Measurements from ENCODE around the gene GARIN5B. TPM values are rescaled to one million over a fixed set of nuclear protein-coding genes. Genes with fewer than 3 reads are reported as not detected.

GARIN5B gene
- polyA plus RNA-seq, 2 of the 4 experiments (the other 2 are of a cell fraction): 0.05 TPM; not detected in 1

DNA sequence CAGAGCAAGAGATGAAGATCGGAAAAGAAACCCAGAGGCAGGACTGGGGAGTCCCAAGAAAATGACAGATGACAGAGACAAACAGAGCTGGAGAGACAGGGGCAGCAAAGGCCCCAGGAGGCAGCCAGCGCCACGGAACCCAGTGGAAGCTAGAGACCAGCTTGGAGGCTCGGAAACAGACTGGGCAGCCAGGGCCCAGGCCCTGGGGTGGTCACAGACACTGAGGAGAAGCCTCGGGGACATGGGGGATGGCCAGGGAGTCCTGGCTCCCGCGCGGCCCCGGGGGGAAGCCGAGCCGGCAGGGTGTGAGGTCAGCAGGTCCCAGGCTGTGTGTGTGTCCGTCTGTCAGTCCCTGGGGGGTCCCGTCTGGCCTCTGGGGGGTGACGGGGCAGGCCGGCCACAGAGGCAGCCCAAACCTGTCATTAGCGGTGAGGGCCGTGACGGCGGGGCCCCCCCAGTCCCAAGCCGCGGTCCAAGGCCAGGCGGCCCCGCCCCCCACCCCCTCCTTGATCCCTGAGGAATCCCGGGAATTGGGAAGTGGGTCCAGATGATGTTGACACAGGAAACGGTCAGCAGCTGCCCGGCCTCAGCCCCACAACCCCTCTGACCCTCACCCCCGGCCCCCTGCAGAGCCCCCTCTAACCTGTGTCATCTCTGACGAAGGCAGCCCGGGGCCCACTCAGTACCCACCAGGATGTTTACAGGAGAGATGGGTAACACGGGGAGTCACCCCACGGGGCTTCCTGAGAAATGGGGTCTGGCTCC, 11.1 kb upstream of the GARIN5B start (continued):
- TF ChIP-seq, protein P1, sequence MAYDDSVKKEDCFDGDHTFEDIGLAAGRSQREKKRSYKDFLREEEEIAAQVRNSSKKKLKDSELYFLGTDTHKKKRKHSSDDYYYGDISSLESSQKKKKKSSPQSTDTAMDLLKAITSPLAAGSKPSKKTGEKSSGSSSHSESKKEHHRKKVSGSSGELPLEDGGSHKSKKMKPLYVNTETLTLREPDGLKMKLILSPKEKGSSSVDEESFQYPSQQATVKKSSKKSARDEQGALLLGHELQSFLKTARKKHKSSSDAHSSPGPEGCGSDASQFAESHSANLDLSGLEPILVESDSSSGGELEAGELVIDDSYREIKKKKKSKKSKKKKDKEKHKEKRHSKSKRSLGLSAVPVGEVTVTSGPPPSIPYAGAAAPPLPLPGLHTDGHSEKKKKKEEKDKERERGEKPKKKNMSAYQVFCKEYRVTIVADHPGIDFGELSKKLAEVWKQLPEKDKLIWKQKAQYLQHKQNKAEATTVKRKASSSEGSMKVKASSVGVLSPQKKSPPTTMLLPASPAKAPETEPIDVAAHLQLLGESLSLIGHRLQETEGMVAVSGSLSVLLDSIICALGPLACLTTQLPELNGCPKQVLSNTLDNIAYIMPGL (CRISPR knock-in tag; IDR thresholded peaks at IDR 0.05; ENCODE audit: borderline replicate concordance): no peak
- no peak for TF ChIP-seq MAZ (IDR thresholded peaks at IDR 0.05; ENCODE audit: borderline replicate concordance, low read depth, low read length)
- peak; percentile 65; the same call in 1 of the 2 replicates for TF ChIP-seq FOSL2 (IDR thresholded peaks at IDR 0.05)
- peak; percentile 35; the same call in 1 of the 2 replicates for TF ChIP-seq FOSL2 (CRISPR knock-in tag; IDR thresholded peaks at IDR 0.05)
- peak; percentile 89; the same call in 1 of the 2 replicates for TF ChIP-seq TFCP2L1 (CRISPR knock-in tag; IDR thresholded peaks at IDR 0.05)
- TF ChIP-seq, protein P2, sequence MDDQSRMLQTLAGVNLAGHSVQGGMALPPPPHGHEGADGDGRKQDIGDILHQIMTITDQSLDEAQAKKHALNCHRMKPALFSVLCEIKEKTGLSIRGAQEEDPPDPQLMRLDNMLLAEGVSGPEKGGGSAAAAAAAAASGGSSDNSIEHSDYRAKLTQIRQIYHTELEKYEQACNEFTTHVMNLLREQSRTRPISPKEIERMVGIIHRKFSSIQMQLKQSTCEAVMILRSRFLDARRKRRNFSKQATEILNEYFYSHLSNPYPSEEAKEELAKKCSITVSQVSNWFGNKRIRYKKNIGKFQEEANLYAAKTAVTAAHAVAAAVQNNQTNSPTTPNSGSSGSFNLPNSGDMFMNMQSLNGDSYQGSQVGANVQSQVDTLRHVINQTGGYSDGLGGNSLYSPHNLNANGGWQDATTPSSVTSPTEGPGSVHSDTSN (IDR thresholded peaks at IDR 0.05): peak; percentile 81
- TF ChIP-seq KDM5A (IDR thresholded peaks at IDR 0.05): no peak
- no peak for TF ChIP-seq BHLHE40 (IDR thresholded peaks at IDR 0.05; ENCODE audit: low read depth, low read length)
- no peak; the same call in 1 of the 2 replicates for TF ChIP-seq HOXB13 (CRISPR knock-in tag; IDR thresholded peaks at IDR 0.05; ENCODE audit: low read depth)
- TF ChIP-seq CHD2 (IDR thresholded peaks at IDR 0.05; ENCODE audit: low read length, partially characterized antibody): no peak
- no peak for TF ChIP-seq ZC3H11A (IDR thresholded peaks at IDR 0.05)
- TF ChIP-seq, protein P3, sequence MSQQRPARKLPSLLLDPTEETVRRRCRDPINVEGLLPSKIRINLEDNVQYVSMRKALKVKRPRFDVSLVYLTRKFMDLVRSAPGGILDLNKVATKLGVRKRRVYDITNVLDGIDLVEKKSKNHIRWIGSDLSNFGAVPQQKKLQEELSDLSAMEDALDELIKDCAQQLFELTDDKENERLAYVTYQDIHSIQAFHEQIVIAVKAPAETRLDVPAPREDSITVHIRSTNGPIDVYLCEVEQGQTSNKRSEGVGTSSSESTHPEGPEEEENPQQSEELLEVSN (IDR thresholded peaks at IDR 0.05; ENCODE audit: borderline replicate concordance, low read depth): no peak
- no peak for TF ChIP-seq ZFP36 (IDR thresholded peaks at IDR 0.05; ENCODE audit: borderline replicate concordance, partially characterized antibody)
- TF ChIP-seq MAFK (IDR thresholded peaks at IDR 0.05; ENCODE audit: partially characterized antibody): no peak
- no peak for TF ChIP-seq NPAS2 (CRISPR knock-in tag; IDR thresholded peaks at IDR 0.05; ENCODE audit: borderline replicate concordance)
- TF ChIP-seq HOXB5 (CRISPR knock-in tag; IDR thresholded peaks at IDR 0.05): peak; percentile 61; the same call in 1 of the 2 replicates
- no peak for TF ChIP-seq KDM1A (IDR thresholded peaks at IDR 0.05; ENCODE audit: low read depth)

DNA sequence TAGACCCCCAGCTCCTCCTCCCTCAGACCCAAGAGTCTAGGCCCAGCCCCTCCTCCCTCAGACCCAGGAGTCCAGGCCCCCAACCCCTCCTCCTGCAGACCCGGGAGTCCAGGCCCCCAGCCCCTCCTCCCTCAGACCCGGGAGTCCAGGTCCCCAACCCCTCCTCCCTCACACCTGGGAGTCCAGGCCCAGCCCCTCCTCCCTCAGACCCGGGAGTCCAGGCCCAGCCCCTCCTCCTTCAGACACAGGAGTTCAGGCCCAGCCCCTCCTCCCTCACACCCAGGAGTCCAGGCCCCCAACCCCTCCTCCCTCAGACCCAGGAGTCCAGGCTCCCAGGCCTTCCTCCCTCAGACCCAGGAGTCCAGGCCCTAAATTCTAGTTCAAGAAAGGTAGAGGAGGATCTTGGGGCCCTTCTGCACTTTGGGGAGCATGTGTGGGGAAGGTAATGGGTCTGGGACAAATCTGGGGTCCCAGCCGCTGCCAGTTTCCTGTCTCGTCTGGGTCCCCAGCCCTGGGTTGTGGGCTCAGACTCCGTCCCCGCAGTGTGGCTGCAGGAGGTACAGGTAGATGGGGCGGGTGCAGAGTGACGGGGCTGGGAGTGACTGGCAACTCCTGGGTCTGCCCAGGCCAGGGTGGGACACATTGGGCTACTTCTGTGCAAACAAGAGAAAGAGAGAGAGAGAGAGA, 10.4 kb upstream of the GARIN5B start:
- peak in 1 of 2 experiments; percentile 87 for DNase-seq (ENCODE audit: low read depth in 1 of 2, low spot score in 1 of 2)
- CTCF ChIA-PET: interaction anchor here (0.7 to 2.6 kb wide), 5 partner anchors 11 to 131 kb away, joined by 4 to 20 read pairs (median 6); partner anchors contain the start of gene TMEM238
- H3K27ac ChIP-seq: peak overlapping the region; percentile 91 to 96
- peak overlapping the region; percentile 65 for H3K4me2 ChIP-seq
- TF ChIP-seq MAZ (IDR thresholded peaks at IDR 0.05; ENCODE audit: borderline replicate concordance, low read depth, low read length): 0 out of 2 replicates have a peak, but pooled peaks have one; percentile 4
- TF ChIP-seq, protein P4, sequence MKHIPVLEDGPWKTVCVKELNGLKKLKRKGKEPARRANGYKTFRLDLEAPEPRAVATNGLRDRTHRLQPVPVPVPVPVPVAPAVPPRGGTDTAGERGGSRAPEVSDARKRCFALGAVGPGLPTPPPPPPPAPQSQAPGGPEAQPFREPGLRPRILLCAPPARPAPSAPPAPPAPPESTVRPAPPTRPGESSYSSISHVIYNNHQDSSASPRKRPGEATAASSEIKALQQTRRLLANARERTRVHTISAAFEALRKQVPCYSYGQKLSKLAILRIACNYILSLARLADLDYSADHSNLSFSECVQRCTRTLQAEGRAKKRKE (CRISPR knock-in tag; IDR thresholded peaks at IDR 0.05; ENCODE audit: low read depth): no peak
- TF ChIP-seq HOXA7 (CRISPR knock-in tag; IDR thresholded peaks at IDR 0.05): 0 out of 2 replicates have a peak, but pooled peaks have one; percentile 19
- TF ChIP-seq KDM5A (IDR thresholded peaks at IDR 0.05): no peak
- TF ChIP-seq, protein P2 (IDR thresholded peaks at IDR 0.05): peak; percentile 10; the same call in 1 of the 2 replicates
- TF ChIP-seq, protein P3 (IDR thresholded peaks at IDR 0.05; ENCODE audit: borderline replicate concordance, low read depth): no peak
- 0 out of 2 replicates have a peak, but pooled peaks have one; percentile 33 for TF ChIP-seq HOXB13 (CRISPR knock-in tag; IDR thresholded peaks at IDR 0.05; ENCODE audit: low read depth)
- TF ChIP-seq TP53 (CRISPR knock-in tag; IDR thresholded peaks at IDR 0.05): 0 out of 2 replicates have a peak, but pooled peaks have one; percentile 34
- POLR2A ChIA-PET: interaction anchor here (1.0 to 2.5 kb wide), 7 partner anchors 9 to 226 kb away, joined by 3 to 11 read pairs (median 5); partner anchors contain the start of genes FIZ1, GARIN5B, KMT5C and TMEM238
- ATAC-seq: peak; percentile 7 to 21
- FAIRE-seq: no peak
- 56% methylated on average over 6 of the region's 9 CpGs for WGBS (ENCODE audit: missing lambda C conversion rate)
- H3K4me3 ChIP-seq: 0 out of 3 replicates have a peak overlapping the region, but pooled peaks have one; percentile 5
- peaks cover 80% of the 10 kb centered on the region for H3K4me1 ChIP-seq
- H3K9me3 ChIP-seq: no peaks in the 10 kb centered on the region

Data from A549 (cell line).